H9 (cell line): Measurements from ENCODE around the gene DCTN3. TPM values are rescaled to one million over a fixed set of nuclear protein-coding genes. Genes with fewer than 3 reads are reported as not detected.

Experiments used
- DNase-seq: peaks from one replicate; pipeline ENCODE4 v3.0.0-alpha.2; 2017
- H2AFZ ChIP-seq: one replicate; pipeline ENCODE4 v1.6.1; 2013; ENCODE audit warnings: mild to moderate bottlenecking, low read length, control low read depth, moderate library complexity
- H2AK5ac ChIP-seq: 2 replicates; pipeline ENCODE4 v1.6.1; 2013; ENCODE audit warnings: low read length, control low read depth, mixed read lengths; ENCODE audit not compliant: insufficient read length
- H2BK120ac ChIP-seq: one replicate; pipeline ENCODE4 v1.6.1; 2013; ENCODE audit warnings: low read depth, mild to moderate bottlenecking, low read length, control low read depth, inconsistent platforms; ENCODE audit not compliant: poor library complexity, severe bottlenecking
- H2BK12ac ChIP-seq: 2 replicates; pipeline ENCODE4 v1.6.1; 2013; ENCODE audit warnings: low read length, control low read depth, mixed read lengths, low read depth; ENCODE audit not compliant: insufficient read length
- H2BK15ac ChIP-seq: 2 replicates; pipeline ENCODE4 v1.6.1; 2013; ENCODE audit warnings: low read depth, low read length, control low read depth
- H2BK20ac ChIP-seq: one replicate; pipeline ENCODE4 v1.6.1; 2013; ENCODE audit warnings: low read depth, mild to moderate bottlenecking, low read length, control low read depth, inconsistent platforms; ENCODE audit not compliant: poor library complexity, severe bottlenecking
- H2BK5ac ChIP-seq: 2 replicates; pipeline ENCODE4 v1.6.1; 2013; ENCODE audit warnings: low read length, control low read depth, mixed read lengths; ENCODE audit not compliant: insufficient read length
- H3K14ac ChIP-seq: 2 replicates; pipeline ENCODE4 v1.6.1; 2013; ENCODE audit warnings: low read length, control low read depth; ENCODE audit not compliant: insufficient read depth
- H3K18ac ChIP-seq: 2 replicates; pipeline ENCODE4 v1.6.1; 2013; ENCODE audit warnings: low read depth, mild to moderate bottlenecking, mixed read lengths, low read length, control low read depth; ENCODE audit not compliant: insufficient read length
- H3K23ac ChIP-seq: 2 replicates; pipeline ENCODE4 v1.6.1; 2013; ENCODE audit warnings: low read length, control low read depth, mixed read lengths, low read depth; ENCODE audit not compliant: insufficient read length
- H3K23me2 ChIP-seq: 2 replicates; pipeline ENCODE4 v1.6.1; 2013; ENCODE audit warnings: low read depth, mild to moderate bottlenecking, mixed read lengths, low read length, control low read depth; ENCODE audit not compliant: insufficient read length, poor library complexity, severe bottlenecking
- H3K27ac ChIP-seq: 2 replicates; pipeline ENCODE4 v1.5.1; 2013; ENCODE audit warnings: low read length, control low read depth, mixed read lengths, low read depth; ENCODE audit not compliant: insufficient read length
- H3K27me3 ChIP-seq: 2 replicates; pipeline ENCODE4 v1.6.1; 2013; ENCODE audit warnings: low read length, control low read depth, inconsistent platforms; ENCODE audit not compliant: insufficient read depth
- H3K4ac ChIP-seq: 2 replicates; pipeline ENCODE4 v1.6.1; 2013; ENCODE audit warnings: low read depth, mild to moderate bottlenecking, control low read depth, inconsistent platforms, low read length, moderate library complexity
- H3K4me1 ChIP-seq: 2 replicates; pipeline ENCODE4 v1.6.1; 2013; ENCODE audit warnings: low read length, control low read depth, inconsistent platforms; ENCODE audit not compliant: insufficient read depth
- H3K4me2 ChIP-seq: 2 replicates; pipeline ENCODE4 v1.6.1; 2013; ENCODE audit warnings: low read length, control low read depth, mixed read lengths; ENCODE audit not compliant: insufficient read length, insufficient read depth
- H3K56ac ChIP-seq: 2 replicates; pipeline ENCODE4 v1.6.1; 2013; ENCODE audit warnings: low read depth, mild to moderate bottlenecking, mixed read lengths, low read length, control low read depth; ENCODE audit not compliant: insufficient read length
- H3K79me1 ChIP-seq: 2 replicates; pipeline ENCODE4 v1.6.1; 2013; ENCODE audit warnings: low read depth, mild to moderate bottlenecking, moderate library complexity, low read length, control low read depth, inconsistent platforms; ENCODE audit not compliant: insufficient read depth, poor library complexity, severe bottlenecking
- H3K79me2 ChIP-seq: 2 replicates; pipeline ENCODE4 v1.6.1; 2013; ENCODE audit warnings: low read length, control low read depth, inconsistent platforms; ENCODE audit not compliant: insufficient read depth
- H3K9ac ChIP-seq: 2 replicates; pipeline ENCODE4 v1.6.1; 2013; ENCODE audit warnings: low read length, control low read depth, mixed read lengths; ENCODE audit not compliant: insufficient read length; ENCODE audit errors: extremely low read depth
- H3K9me3 ChIP-seq: one replicate; pipeline ENCODE4 v1.6.1; 2013; ENCODE audit warnings: low read depth, low read length, inconsistent platforms; ENCODE audit not compliant: control insufficient read depth
- H3T11ph ChIP-seq: one replicate; pipeline ENCODE4 v1.6.1; 2013; ENCODE audit warnings: mild to moderate bottlenecking, low read length, control low read depth, inconsistent platforms
- H4K20me1 ChIP-seq: one replicate; pipeline ENCODE4 v1.6.1; 2013; ENCODE audit not compliant: control insufficient read depth, insufficient read length, insufficient read depth
- H4K5ac ChIP-seq: 2 replicates; pipeline ENCODE4 v1.6.1; 2013; ENCODE audit warnings: low read depth, mild to moderate bottlenecking, mixed read lengths, low read length, control low read depth; ENCODE audit not compliant: insufficient read length
- H4K8ac ChIP-seq: replicated peaks from 2 replicates; pipeline ENCODE4 v1.6.1; 2013; ENCODE audit warnings: low read length, control low read depth, mixed read lengths, low read depth; ENCODE audit not compliant: insufficient read length
- H4K91ac ChIP-seq: 2 replicates; pipeline ENCODE4 v1.6.1; 2013; ENCODE audit warnings: low read depth, mild to moderate bottlenecking, moderate library complexity, mixed read lengths, low read length, control low read depth; ENCODE audit not compliant: insufficient read length
- H3K27ac Mint-ChIP-seq, 3 experiments: 2 replicates in 2 of 3; 3 replicates in 1 of 3; pipeline ENCODE4 v1.8.0; 2020 to 2021; ENCODE audit warnings: mixed read lengths in 3 of 3, mild to moderate bottlenecking in 1 of 3, moderate library complexity in 1 of 3
- H3K27me3 Mint-ChIP-seq: 2 replicates; pipeline ENCODE4 v1.8.0; 2021; ENCODE audit warnings: low read depth, mild to moderate bottlenecking, moderate library complexity, mixed read lengths
- H3K36me3 Mint-ChIP-seq, 3 experiments: 2 replicates in 2 of 3; 3 replicates in 1 of 3; pipeline ENCODE4 v1.8.0; 2020 to 2021; ENCODE audit warnings: low read depth in 3 of 3, mixed read lengths in 3 of 3; ENCODE audit not compliant: insufficient read depth in 1 of 3
- H3K4me1 Mint-ChIP-seq, 2 experiments: 2 replicates each; pipeline ENCODE4 v1.8.0; 2020; ENCODE audit warnings: mixed read lengths in 2 of 2
- H3K4me3 Mint-ChIP-seq, 2 experiments: 2 replicates in 1 of 2; 3 replicates in 1 of 2; pipeline ENCODE4 v1.8.0; 2020 to 2021; ENCODE audit warnings: mild to moderate bottlenecking in 2 of 2, mixed read lengths in 2 of 2, moderate library complexity in 1 of 2
- H3K9me3 Mint-ChIP-seq, 2 experiments: 2 replicates in 1 of 2; 3 replicates in 1 of 2; pipeline ENCODE4 v1.8.0; 2020; ENCODE audit warnings: mild to moderate bottlenecking in 2 of 2, mixed read lengths in 2 of 2, moderate library complexity in 1 of 2
- WGBS: extraction: QIAGEN DNeasy Blood & Tissue Kit; methylation state at CpG from one replicate; pipeline ENCODE4 v1.1.7; 2013; ENCODE audit warnings: missing lambda C conversion rate, low lambda C conversion rate, mixed read lengths; ENCODE audit not compliant: insufficient read length; ENCODE audit errors: extremely low coverage; 5-methylcytosine and 5-hydroxymethylcytosine counted together
- total RNA-seq: library from RNA; stranded (reverse); gene quantifications from 2 replicates; pipeline ENCODE4 v1.2.1, GENCODE V29; 2021
- TF ChIP-seq, protein P1 (sequence below): fragments of 200-600 bp; sonication (generic); conservative IDR thresholded peaks from 3 replicates; pipeline ENCODE4 v1.8.0; 2021; ENCODE audit warnings: antibody characterized with exemption, mild to moderate bottlenecking

Gene DCTN3
- total RNA-seq, 1 experiment from 2014 or later, result 40.0 TPM

- Histone ChIP-seq H3K27me3 (peaks cover 57% of the 10 kb centered on the region), H2AK5ac (no peak overlapping the region), H3K14ac (no peak overlapping the region; the same call in 1 of the 2 replicates), H2BK20ac (no peak overlapping the region), H3K79me2 (no peaks in the 10 kb centered on the region), H3K9me3 (no peaks in the 10 kb centered on the region), H2BK15ac (no peak overlapping the region), H3K4me1 (peaks cover 8% of the 10 kb centered on the region; the same call in 1 of the 2 replicates), H4K5ac (no peak overlapping the region), H3K4me2 (no peak overlapping the region), H2BK120ac (no peak overlapping the region), H2BK5ac (no peak overlapping the region), H4K91ac (no peak overlapping the region), H3K23ac (no peak overlapping the region), H3K9ac (no peak overlapping the region), H2BK12ac (no peak overlapping the region), H4K8ac (no peak overlapping the region), H3K56ac (no peak overlapping the region), H3K79me1 (no peaks in the 10 kb centered on the region), H3K23me2 (peaks cover 13% of the 10 kb centered on the region), H3K18ac (no peak overlapping the region), H3K4ac (no peak overlapping the region), H3K27ac (no peak overlapping the region), H3T11ph (no peak overlapping the region), H2AFZ (no peak overlapping the region), H4K20me1 (peaks cover 3% of the 10 kb centered on the region)
- TF ChIP-seq, protein P1, sequence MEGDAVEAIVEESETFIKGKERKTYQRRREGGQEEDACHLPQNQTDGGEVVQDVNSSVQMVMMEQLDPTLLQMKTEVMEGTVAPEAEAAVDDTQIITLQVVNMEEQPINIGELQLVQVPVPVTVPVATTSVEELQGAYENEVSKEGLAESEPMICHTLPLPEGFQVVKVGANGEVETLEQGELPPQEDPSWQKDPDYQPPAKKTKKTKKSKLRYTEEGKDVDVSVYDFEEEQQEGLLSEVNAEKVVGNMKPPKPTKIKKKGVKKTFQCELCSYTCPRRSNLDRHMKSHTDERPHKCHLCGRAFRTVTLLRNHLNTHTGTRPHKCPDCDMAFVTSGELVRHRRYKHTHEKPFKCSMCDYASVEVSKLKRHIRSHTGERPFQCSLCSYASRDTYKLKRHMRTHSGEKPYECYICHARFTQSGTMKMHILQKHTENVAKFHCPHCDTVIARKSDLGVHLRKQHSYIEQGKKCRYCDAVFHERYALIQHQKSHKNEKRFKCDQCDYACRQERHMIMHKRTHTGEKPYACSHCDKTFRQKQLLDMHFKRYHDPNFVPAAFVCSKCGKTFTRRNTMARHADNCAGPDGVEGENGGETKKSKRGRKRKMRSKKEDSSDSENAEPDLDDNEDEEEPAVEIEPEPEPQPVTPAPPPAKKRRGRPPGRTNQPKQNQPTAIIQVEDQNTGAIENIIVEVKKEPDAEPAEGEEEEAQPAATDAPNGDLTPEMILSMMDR, result no peak
- no peak overlapping the region for H3K4me3 Mint-ChIP-seq
- H3K4me1 Mint-ChIP-seq, result peaks cover 33 to 38% of the 10 kb centered on the region in 2 experiments
- no peak overlapping the region; a peak in 1 of 7 replicates for H3K27ac Mint-ChIP-seq
- H3K9me3 Mint-ChIP-seq, result peaks cover 0 to 3% of the 10 kb centered on the region in 2 experiments; a peak in 1 of 5 replicates
- peaks cover 100% of the 10 kb centered on the region for H3K27me3 Mint-ChIP-seq
- WGBS, result no CpG with 5 or more reads among the region's 5 CpGs
- no peaks in the 10 kb centered on the region for H3K36me3 Mint-ChIP-seq
- DNase-seq, result no peak
Observed at GRCh38 chr9:34584970-34585369, 35.3 kb downstream of the DCTN3 start.
